GM21737 (cell line): ENCODE data around the gene GTF2H2.
A peak's percentile ranks its signal among the peaks of the same experiment; 100 is the strongest.
"Not testable (repeated sequence)": the region's sequence is repeated elsewhere in the genome, so short reads cannot be mapped to it uniquely, and the experiment has no call there.

Source experiments
- ATAC-seq: cut with Tn5 transposase; IDR thresholded peaks from one replicate; pipeline ENCODE4 v1.9.1; 2021; ENCODE audit warnings: mild to moderate bottlenecking, moderate library complexity; ENCODE audit not compliant: unreplicated experiment

GTF2H2 gene

DNA sequence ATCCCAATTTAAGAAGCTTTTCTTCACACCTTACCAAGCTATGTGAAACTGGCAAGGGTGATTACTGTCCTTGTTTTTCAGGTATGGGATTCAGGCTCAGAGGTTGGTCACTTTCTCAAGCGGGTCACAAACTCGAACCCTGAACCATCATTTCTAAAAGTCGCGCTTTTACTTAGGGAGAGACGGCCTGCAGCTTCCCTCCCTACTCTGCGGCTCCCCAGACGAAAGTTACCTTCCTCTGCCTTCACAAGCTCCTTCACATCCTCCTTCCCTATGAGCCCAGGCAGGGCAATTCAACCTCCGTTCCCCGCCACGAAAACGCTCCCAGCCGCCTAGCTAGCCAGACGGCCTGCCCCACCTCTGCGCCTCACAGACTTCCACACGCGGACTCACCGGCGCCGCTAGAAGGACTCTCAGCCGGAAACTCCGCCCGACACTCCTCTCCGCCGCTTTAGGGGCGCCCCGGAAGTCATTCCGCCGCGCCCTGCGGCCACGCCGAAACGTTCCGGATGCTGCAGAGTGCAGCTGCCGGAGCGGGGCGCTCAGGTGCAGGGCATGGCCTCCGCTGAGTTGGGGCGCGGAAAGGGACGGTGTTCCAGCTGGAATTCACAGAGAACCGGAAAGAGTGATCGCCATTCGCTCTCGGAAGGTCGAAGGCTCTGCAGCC lies at the start of gene GTF2H2:
Gene GTF2H2 (minus strand): TSS at position 415 of the 667 bp plus-strand sequence. CDS start 4,913 bp downstream, outside the sequence.
- ATAC-seq, result peak; percentile 96

DNA sequence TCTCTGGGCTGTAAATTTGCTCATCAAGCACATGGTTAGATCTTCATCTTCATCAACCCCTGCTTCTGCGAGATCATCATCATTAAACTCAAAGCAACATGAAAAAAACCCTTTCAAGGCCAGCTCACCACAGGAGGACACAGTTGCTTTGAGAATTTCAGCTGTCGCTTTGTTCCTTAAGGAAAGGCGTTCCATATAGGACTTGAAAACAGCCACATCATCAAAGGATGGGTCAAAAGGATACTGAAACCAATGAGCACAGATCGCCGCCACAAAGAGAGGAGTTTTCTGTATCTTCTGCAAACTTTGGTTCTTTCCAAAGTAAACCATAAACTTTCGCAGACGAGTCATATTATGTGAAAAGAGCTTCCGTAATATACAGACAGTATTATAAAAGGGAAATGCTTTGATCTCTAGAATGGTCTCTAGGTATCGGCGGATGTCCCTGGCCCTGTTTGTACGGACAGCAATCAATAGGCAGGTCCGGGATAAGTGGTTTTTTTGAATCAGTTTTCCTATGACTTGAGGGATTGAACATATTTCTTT lies 42.3 kb upstream of the GTF2H2 start:
- not testable (repeated sequence) for ATAC-seq

DNA sequence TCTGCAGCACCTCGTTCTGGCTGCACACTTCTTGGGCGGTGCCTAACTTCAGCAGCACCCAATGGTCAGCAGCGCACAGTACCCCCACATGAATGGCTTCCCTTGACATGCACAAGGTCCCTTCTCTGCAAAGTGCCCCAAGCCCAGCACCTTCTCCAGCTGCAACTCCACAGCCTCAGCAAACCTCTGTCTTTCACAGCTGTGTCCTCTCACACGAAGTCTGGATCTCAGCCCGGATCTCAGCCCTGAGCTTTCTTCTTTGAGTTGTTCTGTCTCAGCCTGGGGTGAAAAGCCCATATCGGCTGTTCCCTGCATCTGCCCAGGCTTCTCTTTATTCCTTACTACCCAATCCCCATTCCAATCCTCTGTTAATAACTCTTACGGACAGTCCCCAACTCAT lies 32.5 kb upstream of the GTF2H2 start:
- ATAC-seq, result not testable (repeated sequence)

DNA sequence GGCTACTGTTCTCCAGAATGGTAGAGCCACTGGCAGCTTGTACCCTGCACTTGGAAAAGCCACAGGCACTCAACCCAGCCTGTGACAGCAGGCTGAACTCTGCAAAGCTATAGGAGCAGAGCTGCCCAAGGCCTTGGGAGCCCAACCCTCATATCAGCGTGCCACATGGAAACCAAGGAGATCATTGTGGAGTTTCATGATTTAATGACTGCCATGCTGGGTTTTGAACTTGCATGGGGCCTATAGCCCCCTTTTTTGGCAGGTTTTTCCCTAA lies 30.4 kb upstream of the GTF2H2 start:
- ATAC-seq, result not testable (repeated sequence)

DNA sequence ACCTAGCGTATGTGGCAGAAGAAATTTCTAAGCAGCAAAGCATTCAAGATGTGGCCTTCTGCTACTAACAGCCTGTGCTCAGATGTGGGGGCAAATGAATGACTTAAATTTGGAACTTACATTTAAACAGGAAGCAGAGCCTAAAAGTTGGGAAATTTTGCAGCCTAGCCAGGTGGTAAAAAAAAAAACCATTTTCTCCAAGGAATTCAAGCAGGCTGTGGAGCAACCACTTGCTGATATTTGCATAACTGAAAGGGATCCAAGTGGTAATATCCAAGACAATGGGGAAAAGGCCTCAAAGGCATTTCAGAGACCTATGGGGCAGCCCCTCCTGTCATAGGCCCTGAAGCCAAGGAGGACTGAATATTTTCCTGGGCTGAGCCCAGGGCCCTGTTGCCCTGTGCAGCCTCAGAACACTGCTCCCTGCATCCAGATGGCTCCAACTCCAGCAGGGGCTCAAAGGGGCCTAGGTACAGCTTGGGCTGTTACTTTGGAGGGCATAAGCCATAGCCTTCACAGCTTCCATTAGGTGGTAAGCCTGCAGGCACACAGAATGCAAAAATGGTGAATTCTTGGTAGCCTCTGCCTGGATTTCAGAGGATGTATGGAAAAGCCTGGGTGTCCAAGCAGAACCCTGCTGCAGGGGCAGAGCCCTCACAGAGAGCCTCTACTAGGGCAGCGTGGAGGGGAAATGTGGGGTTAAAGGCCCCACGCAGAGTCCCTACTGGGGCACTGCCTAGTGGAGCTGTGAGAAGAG lies 29.9 kb upstream of the GTF2H2 start:
- ATAC-seq, result not testable (repeated sequence)

DNA sequence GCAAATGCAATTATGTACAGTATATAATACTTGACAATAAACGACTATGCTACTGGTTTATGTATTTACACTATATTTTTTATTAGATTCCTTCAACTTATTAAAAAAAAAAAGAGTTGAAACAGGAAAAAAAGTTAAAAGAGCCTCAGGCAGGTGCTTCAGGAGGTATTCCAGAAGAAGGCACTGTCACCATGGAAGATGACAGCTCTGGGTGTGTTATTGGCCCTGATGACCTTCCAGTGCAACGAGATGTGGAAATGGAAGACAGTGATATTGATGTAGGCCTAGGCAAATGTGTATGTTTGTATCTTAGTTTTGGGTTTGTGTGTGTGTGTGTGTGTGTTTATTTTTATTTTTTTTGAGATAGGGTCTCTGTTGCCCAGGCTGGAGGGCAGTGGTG lies 22.3 kb upstream of the GTF2H2 start:
- not testable (repeated sequence) for ATAC-seq

DNA sequence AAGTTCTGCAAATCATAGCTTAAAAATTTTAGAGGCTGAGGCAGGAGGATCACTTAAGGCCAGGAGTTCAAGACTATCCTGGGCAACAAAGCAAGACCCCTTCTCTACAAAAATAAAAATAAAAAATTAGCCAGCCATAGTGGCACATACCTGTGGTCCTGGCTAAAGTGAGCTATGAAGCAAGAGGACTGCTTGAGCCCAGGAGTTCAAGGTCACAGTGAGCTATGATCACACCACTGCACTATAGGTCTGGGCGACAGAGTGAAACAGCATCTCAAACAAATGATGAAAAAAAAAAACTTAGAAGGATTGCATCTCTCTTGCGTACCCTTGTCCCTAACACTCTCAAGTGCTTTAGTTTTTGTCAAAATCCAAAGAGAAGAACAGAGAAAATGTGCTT lies 21.3 kb upstream of the GTF2H2 start:
- ATAC-seq, result not testable (repeated sequence)

DNA sequence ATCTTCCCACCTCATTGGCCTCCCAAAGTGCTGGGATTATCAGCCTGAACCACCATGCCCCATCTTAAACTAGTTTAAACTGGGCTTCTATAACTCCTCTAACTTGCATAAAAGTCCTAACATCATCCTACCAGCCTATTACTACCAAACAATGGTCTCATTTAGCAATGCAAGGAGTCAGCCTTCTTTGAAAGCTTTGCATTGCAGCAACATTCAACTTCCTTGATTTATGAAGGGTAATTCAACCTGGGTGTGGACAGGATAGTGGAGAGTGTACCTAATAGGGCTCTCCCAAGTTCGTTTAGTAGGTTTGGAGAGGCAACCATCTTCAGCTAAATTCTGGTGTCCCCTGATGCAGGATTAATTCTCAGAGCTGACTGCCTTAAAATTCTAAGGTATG lies 18.7 kb upstream of the GTF2H2 start:
- ATAC-seq, result not testable (repeated sequence)

DNA sequence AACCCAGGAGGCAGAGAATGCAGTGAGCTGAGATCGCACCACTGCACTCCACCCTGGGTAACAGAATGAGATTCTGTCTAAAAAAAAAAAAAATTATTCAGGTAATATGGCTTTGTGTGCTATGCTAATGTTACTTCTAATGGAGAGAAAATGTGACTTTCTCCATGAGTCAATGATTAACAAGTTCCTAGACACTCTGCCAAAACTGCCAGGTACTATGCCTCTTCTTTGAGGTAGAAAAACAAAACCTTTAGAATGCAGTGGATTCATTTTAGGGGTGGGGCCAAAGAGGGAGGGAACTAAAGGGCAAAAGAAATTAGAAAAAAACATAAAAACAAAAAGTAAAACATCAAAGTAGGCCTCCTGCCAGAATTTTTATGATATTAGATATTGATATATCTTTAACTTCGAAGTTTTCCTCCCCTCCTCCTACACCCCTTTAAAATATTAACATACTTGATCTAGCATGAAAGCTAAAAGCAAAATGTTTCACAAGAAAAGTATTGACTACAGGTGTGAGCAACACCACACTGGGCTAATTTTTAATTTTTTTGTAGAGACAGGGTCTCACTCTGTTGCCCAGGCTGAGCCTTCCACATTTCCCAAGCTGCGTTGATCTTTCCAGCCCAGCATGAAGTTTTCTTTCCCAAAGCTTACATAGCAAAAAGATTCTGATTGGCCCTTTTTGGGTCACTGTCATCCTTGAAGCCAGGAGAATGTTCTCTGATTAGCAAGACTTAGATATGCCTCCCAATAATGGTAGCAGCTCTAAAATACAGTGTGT lies 17.0 kb upstream of the GTF2H2 start:
- ATAC-seq, result not testable (repeated sequence)

DNA sequence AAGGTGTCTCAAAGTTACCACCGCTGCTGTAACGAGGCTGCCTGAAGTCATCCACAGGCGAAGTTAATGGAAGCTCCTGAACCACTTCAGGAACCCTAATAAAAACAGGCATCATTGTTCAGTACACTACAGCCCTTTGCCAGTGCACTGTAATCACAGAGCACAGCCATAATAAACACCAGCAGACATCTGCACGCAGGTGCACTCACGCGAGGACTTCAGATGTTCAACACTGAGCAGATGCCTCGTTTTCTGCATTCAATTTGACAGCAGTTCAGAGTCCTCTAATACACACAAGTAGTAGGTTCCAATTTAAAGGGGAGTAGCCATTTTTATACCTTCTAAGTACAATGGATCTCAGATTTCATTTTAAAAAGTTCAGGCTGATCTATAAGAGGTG lies 15.4 kb upstream of the GTF2H2 start:
- not testable (repeated sequence) for ATAC-seq

DNA sequence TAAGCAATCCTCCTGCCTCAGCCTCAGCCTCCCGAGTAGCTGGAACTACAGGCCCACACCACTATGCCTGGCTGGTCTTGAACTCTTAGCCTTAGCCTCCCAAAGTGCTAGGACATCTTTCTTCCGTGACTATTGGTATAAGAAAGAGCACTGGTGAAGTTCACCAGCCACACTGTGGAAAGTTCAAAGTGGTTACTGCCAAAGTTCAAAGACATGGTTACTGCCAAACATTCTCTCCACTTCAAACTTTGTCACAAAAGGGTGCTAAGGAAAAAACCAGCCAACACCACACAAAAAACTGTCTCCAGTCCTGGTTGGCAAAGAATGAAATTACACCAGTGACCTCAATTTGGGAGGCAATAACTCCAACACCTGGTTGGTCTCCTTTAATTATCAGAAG lies 14.9 kb upstream of the GTF2H2 start:
- ATAC-seq, result not testable (repeated sequence)

DNA sequence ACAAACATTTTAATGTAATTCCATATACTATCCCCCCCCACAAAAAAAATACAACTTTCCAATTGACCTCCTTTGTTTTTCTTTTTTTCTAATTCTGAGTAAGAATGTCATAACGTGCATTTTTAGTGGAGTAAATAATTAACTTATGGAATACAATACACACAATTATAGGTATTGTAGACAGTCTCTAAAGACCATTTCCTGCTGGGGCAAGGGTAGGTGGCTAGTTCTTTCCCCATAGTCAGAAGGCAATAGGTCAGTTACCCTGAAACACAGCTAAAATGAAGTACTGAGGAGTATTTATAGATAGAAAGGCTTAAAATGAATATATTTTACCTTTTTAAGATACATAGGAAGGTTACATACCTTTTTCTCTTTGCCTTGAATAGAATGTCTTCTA lies 6.2 kb downstream of the GTF2H2 start:
- not testable (repeated sequence) for ATAC-seq

DNA sequence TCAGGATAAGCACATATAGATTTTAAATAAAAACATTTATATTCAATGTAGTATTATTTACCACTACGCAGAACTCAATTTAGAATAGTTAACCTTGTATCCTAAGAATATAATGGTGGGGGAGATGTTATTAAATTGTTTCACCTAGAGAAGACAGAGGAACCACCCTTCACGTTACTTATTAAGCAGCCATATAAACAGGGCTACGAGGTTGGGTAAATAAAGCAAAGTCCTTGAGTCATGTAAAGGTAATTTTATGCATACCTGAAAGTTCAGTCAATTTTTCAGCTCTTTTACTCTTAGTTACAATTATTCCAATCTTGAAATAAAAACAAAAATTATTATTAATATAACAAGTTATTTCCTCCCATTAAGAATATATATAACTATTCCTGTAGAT lies 8.1 kb downstream of the GTF2H2 start:
- not testable (repeated sequence) for ATAC-seq

DNA sequence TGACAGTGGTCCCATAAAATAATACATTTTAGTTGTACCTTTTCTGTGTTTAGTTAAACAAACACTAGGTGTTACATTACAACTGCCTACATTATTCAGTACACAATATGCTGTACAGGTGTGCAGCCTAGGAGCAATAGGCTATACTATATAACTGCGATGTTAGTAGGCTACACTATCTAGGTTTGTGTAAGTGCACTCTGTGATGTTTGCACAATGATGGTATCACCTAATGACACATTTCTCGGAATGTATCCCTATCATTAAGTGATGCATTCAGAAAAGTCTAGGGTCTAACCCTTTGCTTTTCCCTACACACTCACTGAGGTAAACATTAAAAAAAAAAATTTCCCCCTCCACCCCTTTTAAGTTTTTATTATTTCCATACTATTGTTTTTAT lies 22.7 kb downstream of the GTF2H2 start:
- ATAC-seq, result not testable (repeated sequence)

DNA sequence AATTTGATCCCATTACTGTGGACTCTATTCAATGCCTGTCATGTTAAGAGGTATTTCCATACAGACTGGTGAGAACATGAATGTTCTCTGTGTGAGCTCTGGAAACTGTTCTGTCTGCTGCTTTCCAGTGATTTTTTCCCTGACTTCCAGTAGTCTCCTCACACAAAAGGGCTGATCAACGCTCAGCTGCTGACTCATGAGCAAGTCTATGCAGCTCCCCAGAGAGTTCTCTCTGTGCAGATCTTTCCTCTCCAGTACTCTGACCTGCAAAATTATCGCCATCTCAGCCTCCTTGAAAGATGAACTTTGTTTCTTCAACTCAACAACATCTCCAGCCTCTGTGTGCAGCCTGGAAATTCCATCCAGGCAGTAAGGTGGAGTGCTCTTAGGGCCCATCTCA lies 23.3 kb downstream of the GTF2H2 start:
- ATAC-seq, result not testable (repeated sequence)

DNA sequence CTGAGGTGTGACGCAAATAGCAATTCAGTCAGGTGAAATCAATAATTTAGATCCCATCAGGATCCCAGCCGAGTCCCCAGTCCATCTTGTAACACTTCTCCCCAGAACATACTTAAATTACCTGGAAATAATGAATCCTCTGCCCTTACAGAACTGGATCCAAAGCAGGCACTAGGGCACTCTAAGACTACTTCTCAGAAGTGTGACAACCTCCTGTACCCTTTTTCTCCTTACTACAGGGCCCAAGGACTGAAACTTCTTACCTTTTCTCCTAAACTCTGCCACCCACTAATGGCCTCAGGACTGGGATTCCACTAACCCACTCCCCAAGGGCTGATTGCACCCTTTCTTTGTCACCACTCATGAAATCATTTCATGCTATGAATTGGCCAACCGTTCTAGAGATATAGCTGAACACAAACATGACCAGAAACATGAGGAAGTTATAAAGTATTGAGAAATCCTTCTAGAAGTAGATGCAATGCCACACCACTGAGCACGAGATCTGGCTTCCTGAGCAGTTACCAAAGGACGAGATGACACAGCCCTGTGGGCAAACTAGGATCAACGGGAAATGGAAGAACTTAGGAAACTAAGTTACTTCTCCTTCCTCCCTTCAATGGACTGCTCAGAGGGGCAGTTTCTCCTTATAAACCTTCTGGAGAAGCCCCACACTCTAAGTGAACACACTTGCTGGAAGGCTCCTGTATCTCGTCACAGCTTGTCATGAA lies 36.3 kb downstream of the GTF2H2 start:
- not testable (repeated sequence) for ATAC-seq

DNA sequence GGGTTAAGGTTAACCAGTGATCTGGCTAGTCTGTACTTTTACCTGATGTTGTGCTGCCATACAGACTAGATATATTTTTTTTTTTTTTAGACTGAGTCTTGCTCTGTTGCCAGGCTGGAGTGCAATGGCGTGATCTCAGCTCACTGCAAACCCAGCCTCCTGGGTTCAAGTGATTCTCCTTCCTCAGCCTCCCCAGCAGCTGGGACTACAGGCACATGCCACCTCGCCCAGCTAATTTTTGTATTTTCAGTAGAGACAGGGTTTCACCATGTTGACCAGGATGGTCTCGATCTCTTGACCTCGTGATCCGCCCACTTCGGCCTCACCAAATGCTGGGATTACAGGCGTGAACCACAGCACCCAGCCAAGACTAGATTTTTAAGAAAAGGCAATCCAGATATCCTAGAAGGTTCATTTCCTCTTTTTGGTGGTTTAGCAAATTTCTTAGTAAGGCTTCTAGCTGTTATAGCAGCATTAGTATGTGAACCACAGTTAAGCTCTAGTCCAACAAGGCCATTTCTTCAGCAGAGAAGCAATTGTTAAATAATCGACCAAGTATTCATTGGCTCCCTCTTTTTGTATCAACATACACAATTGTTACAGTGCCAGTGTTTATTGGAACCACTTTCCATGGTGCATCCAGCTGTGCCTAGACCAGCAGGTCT lies 42.1 kb downstream of the GTF2H2 start, which contains the start of gene NAIP:
Gene NAIP (minus strand): TSS at position 51 of the 665 bp plus-strand sequence. CDS start 12,424 bp downstream, outside the sequence.
- not testable (repeated sequence) for ATAC-seq

DNA sequence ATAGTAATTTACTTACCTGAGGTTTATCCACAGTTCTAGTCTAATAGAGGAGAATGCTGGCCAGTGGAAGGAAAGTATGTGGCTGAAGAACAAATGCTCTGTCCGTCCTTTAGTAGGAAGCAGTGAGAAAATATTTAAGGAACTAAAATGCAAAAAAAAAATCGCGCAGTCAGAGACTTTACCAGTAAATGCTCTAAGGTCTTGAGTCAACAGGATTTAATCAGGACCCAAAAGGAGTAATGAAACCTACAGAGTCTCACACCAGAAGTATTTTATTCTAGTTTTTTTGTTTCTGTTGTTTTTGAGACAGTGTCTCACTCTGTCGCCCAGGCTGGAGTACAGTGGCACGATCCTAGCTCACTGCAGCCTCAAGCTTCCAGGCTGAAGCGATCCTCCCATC lies 46.8 kb downstream of the GTF2H2 start:
- ATAC-seq, result not testable (repeated sequence)

DNA sequence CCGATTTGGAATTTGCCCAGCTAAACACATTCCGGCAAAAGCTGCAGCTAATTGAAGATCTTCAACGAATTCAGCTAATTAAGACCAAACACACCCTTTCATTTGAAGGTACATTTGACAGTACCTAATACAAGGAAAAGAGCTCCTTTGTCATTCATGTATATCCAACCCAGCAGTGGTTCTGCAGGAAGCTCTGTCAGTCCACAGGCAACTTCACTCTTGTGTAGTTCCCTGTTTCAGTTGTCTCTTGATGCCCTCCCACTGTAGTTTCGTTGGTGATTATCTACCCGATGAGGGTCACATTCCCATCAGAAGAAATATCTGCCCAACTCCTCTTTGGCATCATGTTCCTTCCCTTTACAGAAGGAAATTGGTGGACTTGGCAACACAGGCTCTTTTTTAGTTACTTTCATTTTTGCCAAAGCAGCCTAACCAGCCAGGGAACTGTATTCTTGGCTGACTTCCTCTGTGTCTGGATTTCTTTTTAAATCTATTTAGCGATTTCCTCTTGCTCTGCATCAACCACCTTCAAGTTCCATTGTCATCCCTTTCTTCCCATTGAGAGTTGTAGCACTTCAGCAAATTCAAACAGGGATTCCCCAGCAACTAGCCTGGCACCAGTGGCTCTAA lies 49.0 kb downstream of the GTF2H2 start:
- not testable (repeated sequence) for ATAC-seq

DNA sequence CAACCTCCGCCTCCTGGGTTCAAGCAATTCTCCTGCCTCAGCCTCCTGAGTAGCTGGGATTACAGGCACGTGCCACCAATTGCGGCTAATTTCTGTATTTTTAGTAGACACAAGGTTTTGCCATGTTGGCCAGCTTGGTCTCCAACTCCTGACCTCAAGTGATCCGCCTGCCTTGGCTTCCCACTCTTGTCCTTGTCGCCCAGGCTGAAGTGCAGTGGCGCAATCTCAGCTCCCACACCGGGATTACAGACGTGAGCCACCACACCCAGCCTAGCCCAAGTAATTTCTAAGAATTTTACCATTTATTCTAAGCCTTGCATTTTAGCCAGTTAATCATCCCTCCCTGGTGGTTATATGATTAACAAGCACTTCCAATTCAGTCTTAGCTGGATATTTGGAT lies 53.3 kb downstream of the GTF2H2 start:
- no peak for ATAC-seq
